ENCODE results near the gene F13A1. TPM values are rescaled to one million over a fixed set of nuclear protein-coding genes. Genes with fewer than 3 reads are reported as not detected.

Gene F13A1
- total and polyA plus RNA-seq, 2 donors (not counting 3 experiments of a cell fraction or from before 2014, with no cell fraction given): not detected

- ChIA-PET CTCF (no interaction called here), POLR2A (no interaction called here)
- Histone ChIP-seq H3K9me1 (replicated peaks; ENCODE audit: control insufficient read depth, extremely low read depth, insufficient read depth, low read length) (no peaks in the 10 kb centered on the region), H3K27ac (ENCODE audit: insufficient read depth, low read depth, low read length) (no peak overlapping the region), H3K4me2 (ENCODE audit: insufficient read depth, low read length) (no peak overlapping the region), H2AFZ (ENCODE audit: low read depth, low read length) (no peak overlapping the region), H3K9ac (replicated peaks; ENCODE audit: extremely low read depth, insufficient read depth, low read length) (no peak overlapping the region), H3K27me3 (ENCODE audit: control insufficient read depth in 2 of 2, insufficient read depth in 2 of 2, low read length in 2 of 2) (no peaks in the 10 kb centered on the region), H3K4me1 (ENCODE audit: control insufficient read depth, extremely low read depth, insufficient read depth, low read length) (no peaks in the 10 kb centered on the region), H3K4me3 (replicated peaks in 1 of 3; ENCODE audit: insufficient read depth in 1 of 3, low read depth in 1 of 3, low read length in 3 of 3) (no peak overlapping the region), H3K9me3 (replicated peaks; ENCODE audit: control insufficient read depth, insufficient read depth, low read length) (peaks cover 3% of the 10 kb centered on the region), H3K79me2 (ENCODE audit: control insufficient read depth, insufficient read depth, low read length) (no peaks in the 10 kb centered on the region), H4K20me1 (replicated peaks; ENCODE audit: control insufficient read depth, extremely low read depth, insufficient read depth, low read length) (no peaks in the 10 kb centered on the region), H3K36me3 (ENCODE audit: control insufficient read depth in 2 of 2, extremely low read depth in 1 of 2, insufficient read depth in 2 of 2, low read length in 2 of 2) (no peaks in the 10 kb centered on the region)
- dilution Hi-C loops (cut with MboI; ENCODE audit: extremely low pct_ligation_motif_present, low sequenced_read_pairs): no loop called here
- no TSS peak for BruUV-seq (replicated peaks)
- TF ChIP-seq JUN (IDR thresholded peaks at IDR 0.05; ENCODE audit: borderline replicate concordance, insufficient read depth, insufficient read length, low read depth) (no peak), MAX (IDR thresholded peaks at IDR 0.05; ENCODE audit: insufficient read depth, insufficient read length) (no peak), CTCF (IDR thresholded peaks at IDR 0.05; ENCODE audit: extremely low read depth in 1 of 2, insufficient read depth in 1 of 2, low read depth in 1 of 2, low read length in 2 of 2) (no peak), EZH2 (IDR thresholded peaks at IDR 0.05; ENCODE audit: borderline replicate concordance, low read depth, low read length, severe bottlenecking) (no peak), POLR2AphosphoS5 (IDR thresholded peaks at IDR 0.05; ENCODE audit: insufficient read depth, low read depth, low read length) (no peak), GATA2 (IDR thresholded peaks at IDR 0.05; ENCODE audit: insufficient read depth, insufficient read length, low read depth, low read length) (no peak), FOS (IDR thresholded peaks at IDR 0.05; ENCODE audit: borderline replicate concordance, insufficient read depth, low read length) (no peak), MYC (IDR thresholded peaks at IDR 0.05; ENCODE audit: low read depth, low read length) (no peak), POLR2A (IDR thresholded peaks at IDR 0.05; ENCODE audit: low read depth, low read length) (no peak)
- DNase-seq (ENCODE audit: low read depth, low spot score): no peak
- intact Hi-C loops (cut with micrococcal nuclease): no loop called here
- no peak for FAIRE-seq
Measured at GRCh38 chr6:6125495-6125894, 195.0 kb downstream of the F13A1 start.
